ENCODE measurements around the gene TSN.

TSN gene

DNA sequence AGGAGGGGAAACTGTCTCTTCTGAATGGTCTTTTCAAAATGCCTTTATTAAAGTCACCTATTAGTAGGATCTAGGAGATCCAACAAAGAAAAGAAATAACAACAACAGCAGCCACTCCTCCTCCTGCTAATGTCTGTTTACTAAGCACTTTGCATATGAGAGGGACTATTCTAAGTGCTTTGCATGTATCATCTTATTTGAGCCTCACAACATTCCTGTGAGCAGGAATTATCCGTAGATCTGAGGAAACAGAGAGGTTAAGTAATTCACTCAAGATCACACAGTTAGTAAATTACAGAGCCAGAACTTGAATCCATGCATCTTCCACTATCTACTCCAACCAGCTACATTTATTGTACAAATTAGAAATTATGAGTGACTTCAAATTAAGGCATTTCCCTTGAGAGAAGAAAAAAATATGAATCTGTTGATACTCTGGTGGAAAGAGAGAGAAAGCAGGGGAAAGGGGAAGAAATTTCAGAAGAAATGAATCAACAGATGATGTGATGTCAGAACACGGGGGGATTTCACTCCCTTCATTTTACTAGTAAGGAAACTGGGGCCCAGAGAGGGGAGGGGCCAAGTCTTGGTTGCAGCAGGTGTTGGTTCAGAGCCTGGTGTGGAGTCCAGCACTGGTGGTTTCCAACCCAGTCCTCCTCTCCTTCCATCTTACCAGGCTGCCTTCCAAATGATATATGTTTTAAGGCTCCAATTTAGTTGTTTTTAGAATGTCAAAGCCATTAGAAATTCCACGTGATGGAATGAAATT is 49.7 kb downstream of the TSN start:
- TF ChIP-seq POLR2AphosphoS5 (IDR thresholded peaks at IDR 0.05; ENCODE audit: low read depth, low read length) (no peak), SIN3A (IDR thresholded peaks at IDR 0.05; ENCODE audit: borderline replicate concordance, insufficient read depth, low read length) (no peak), FOXP2 (optimal IDR thresholded peaks at IDR 0.05; ENCODE audit: borderline replicate concordance, extremely low read depth, extremely low read length, insufficient read depth) (no peak), TAF1 (IDR thresholded peaks at IDR 0.05; ENCODE audit: borderline replicate concordance, insufficient read depth, low read length) (no peak)
- TF ChIP-seq, protein P1, sequence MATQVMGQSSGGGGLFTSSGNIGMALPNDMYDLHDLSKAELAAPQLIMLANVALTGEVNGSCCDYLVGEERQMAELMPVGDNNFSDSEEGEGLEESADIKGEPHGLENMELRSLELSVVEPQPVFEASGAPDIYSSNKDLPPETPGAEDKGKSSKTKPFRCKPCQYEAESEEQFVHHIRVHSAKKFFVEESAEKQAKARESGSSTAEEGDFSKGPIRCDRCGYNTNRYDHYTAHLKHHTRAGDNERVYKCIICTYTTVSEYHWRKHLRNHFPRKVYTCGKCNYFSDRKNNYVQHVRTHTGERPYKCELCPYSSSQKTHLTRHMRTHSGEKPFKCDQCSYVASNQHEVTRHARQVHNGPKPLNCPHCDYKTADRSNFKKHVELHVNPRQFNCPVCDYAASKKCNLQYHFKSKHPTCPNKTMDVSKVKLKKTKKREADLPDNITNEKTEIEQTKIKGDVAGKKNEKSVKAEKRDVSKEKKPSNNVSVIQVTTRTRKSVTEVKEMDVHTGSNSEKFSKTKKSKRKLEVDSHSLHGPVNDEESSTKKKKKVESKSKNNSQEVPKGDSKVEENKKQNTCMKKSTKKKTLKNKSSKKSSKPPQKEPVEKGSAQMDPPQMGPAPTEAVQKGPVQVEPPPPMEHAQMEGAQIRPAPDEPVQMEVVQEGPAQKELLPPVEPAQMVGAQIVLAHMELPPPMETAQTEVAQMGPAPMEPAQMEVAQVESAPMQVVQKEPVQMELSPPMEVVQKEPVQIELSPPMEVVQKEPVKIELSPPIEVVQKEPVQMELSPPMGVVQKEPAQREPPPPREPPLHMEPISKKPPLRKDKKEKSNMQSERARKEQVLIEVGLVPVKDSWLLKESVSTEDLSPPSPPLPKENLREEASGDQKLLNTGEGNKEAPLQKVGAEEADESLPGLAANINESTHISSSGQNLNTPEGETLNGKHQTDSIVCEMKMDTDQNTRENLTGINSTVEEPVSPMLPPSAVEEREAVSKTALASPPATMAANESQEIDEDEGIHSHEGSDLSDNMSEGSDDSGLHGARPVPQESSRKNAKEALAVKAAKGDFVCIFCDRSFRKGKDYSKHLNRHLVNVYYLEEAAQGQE (IDR thresholded peaks at IDR 0.05; ENCODE audit: insufficient read depth in 1 of 2, low read depth in 2 of 2, low read length in 2 of 2): no peak

DNA sequence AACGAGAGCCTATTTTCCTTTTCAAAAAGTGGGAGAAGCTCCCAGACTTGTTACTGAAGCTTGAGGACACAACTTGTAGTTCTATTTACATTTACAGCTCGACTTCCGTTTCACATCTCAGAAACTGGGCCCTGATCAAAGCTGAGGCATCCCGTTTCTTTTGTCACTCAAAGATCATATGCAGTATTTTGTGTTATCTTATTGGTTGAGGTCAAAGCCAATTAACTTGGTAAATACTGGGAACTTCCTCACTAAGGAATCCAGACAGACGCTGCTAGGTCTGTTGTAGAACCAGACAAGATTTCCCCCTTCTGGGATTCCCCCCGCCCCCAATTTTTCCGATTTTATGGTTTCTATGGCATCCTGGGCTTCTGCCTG is 50.3 kb downstream of the TSN start:
- TF ChIP-seq TAF1 (IDR thresholded peaks at IDR 0.05; ENCODE audit: borderline replicate concordance, insufficient read depth, low read length) (no peak), SIN3A (IDR thresholded peaks at IDR 0.05; ENCODE audit: borderline replicate concordance, insufficient read depth, low read length) (no peak), POLR2AphosphoS5 (IDR thresholded peaks at IDR 0.05; ENCODE audit: low read depth, low read length) (no peak), FOXP2 (optimal IDR thresholded peaks at IDR 0.05; ENCODE audit: borderline replicate concordance, extremely low read depth, extremely low read length, insufficient read depth) (no peak)
- TF ChIP-seq, protein P1 (IDR thresholded peaks at IDR 0.05; ENCODE audit: insufficient read depth in 1 of 2, low read depth in 2 of 2, low read length in 2 of 2): no peak

DNA sequence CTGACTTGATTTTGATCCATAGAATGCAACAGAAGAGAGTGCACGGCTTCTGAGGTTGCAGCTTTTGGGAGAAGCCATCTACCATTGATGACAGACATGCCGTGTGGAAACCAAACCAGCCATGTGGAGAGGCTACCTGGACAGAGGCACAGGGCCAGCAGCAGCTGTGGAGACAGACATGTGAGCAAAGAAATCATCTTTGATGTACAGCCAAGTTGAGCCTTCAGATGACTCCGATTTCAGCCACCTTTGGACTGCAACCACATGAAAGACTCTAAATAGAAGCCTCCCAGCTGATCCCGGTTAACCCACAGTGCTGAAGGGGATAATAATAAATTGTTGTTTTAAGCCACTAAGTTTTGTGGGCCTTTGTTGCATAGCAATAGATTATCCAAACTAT is 54.2 kb downstream of the TSN start:
- TF ChIP-seq POLR2AphosphoS5 (IDR thresholded peaks at IDR 0.05; ENCODE audit: low read depth, low read length): no peak
- TF ChIP-seq FOXP2 (optimal IDR thresholded peaks at IDR 0.05; ENCODE audit: borderline replicate concordance, extremely low read depth, extremely low read length, insufficient read depth): no peak
- TF ChIP-seq, protein P1 (IDR thresholded peaks at IDR 0.05; ENCODE audit: insufficient read depth in 1 of 2, low read depth in 2 of 2, low read length in 2 of 2): no peak
- TF ChIP-seq SIN3A (IDR thresholded peaks at IDR 0.05; ENCODE audit: borderline replicate concordance, insufficient read depth, low read length): no peak
- no peak for TF ChIP-seq TAF1 (IDR thresholded peaks at IDR 0.05; ENCODE audit: borderline replicate concordance, insufficient read depth, low read length)

DNA sequence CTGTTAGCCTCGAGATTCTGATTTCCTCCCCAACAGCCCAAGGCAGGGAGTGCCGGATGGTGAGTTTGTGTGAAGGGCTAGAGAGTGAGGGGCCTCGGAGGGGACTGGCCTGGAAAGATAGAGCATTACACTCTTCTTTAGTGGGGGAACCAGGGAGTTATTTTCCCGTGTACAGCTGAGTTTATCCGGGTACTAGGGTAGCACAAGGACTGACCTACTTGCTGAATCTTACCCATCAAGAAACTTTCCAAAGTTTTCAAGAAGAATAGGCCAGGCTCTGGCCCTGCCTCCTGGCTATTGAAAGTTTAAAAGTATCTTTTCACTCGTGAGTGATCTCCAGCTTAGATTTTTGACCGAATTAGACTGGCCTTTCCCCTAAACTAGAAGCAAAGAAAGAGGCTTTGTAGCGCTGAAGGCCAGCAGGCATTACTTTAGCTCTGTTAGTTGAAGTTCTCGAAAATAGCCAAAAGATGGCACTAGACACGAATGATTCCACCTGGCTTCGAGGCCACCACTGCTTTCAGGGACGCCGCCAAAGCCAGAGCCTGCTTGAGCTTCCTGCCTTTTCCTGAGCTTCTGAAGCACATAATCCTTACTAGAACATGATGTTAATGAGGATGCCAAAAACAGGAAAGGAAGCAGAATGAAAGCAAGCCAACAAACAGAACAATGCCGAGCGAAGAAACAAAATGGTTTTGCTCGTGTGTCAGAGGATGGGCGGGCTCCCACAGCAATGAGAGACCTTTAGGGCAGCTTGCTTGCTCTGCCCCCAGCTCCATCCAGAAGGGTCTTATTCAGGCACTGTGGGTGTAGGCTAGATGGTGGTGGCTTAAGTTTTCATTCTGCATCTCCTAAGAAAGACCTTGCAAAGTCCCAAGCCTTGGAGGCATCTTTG is 55.8 kb downstream of the TSN start:
- TF ChIP-seq TAF1 (IDR thresholded peaks at IDR 0.05; ENCODE audit: borderline replicate concordance, insufficient read depth, low read length) (no peak), FOXP2 (optimal IDR thresholded peaks at IDR 0.05; ENCODE audit: borderline replicate concordance, extremely low read depth, extremely low read length, insufficient read depth) (no peak), POLR2AphosphoS5 (IDR thresholded peaks at IDR 0.05; ENCODE audit: low read depth, low read length) (no peak), SIN3A (IDR thresholded peaks at IDR 0.05; ENCODE audit: borderline replicate concordance, insufficient read depth, low read length) (no peak)
- TF ChIP-seq, protein P1 (IDR thresholded peaks at IDR 0.05; ENCODE audit: insufficient read depth in 1 of 2, low read depth in 2 of 2, low read length in 2 of 2): no peak

Measured in PFSK-1 (cell line).